Daoy (cell line): ENCODE measurements around the gene GHITM. TPM values are rescaled to one million over a fixed set of nuclear protein-coding genes. Genes with fewer than 3 reads are reported as not detected.
A peak's percentile ranks its signal among the peaks of the same experiment; 100 is the strongest.
"Not testable (repeated sequence)": the region's sequence is repeated elsewhere in the genome, so short reads cannot be mapped to it uniquely, and the experiment has no call there.

ENCODE experiments used
- DNase-seq: peaks from one replicate; pipeline ENCODE4 v3.0.0-alpha.2; 2015; ENCODE audit warnings: low read depth
- total RNA-seq: library from RNA; depleted of rRNA; stranded (reverse); fragments of >200 nt; shearing (Covaris generic); gene quantifications from 2 replicates; pipeline ENCODE4 v1.2.3, GENCODE V29; 2014

Gene GHITM
- total RNA-seq, 1 experiment from 2014 or later: 171 TPM

DNA sequence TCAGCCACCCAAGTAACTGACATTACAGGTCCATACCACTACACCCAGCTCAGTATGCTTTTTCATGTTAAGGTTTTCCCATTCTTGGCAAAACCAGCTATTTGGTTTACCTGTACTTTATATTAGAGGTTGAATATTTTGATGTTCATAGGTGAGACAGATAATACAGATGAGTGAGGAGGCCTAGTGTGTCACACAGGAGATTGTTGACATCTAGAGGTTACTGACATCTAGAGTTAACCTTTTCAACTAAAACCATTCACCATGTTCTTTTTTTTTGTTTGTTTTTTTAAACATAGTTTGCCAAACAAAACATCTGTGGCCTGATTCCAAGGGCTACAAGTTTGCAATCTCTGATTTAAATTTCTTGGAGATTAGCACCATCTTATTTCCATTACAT, 8.0 kb downstream of the GHITM start:
- DNase-seq: no peak

DNA sequence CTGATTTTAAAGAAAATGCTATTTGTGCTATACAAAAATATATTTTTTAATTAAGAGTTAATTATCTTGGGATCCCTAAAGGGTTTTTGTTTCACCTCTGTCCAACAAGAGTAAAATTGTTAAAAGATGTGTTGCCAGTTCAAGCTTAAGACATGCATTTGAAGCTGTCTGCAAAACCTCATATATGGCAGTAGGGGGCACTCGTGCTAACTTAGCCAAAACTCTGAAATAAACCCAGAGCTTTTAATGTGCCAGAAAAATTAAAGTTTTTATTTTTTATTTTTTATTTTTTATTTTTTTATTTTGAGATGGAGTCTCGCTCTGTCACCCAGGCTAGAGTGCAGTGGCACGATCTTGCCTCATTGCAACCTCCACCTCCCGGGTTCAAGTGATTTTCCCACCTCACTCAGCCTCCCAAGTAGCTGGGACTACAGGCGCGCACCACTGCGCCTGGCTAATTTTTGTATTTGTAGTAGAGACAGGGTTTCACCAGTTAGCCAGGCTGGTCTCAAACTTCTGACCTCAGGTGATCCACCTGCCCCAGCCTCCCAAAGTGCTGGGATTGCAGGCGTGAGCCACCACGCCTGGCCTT, 8.8 kb downstream of the GHITM start:
- not testable (repeated sequence) for DNase-seq

DNA sequence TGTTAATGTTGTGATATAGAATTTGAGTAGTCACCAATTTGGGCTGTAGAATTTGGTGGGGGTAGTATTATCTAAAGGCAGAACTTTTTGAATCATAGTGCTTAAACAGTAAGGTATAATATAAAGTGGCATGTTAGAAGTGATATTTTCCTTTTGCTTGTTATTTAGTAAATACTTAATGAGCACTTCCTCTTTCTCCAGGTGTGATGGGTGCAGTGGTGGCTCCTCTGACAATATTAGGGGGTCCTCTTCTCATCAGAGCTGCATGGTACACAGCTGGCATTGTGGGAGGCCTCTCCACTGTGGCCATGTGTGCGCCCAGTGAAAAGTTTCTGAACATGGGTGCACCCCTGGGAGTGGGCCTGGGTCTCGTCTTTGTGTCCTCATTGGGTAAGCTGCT, 10.5 kb downstream of the GHITM start:
- DNase-seq: no peak

GRCh38 chr10:84152769-84153168, 13.5 kb downstream of the GHITM start:
- no peak for DNase-seq

- no peak for DNase-seq
Measured at GRCh38 chr10:84155521-84155920, 16.2 kb downstream of the GHITM start.

GRCh38 chr10:84156009-84156408, 16.7 kb downstream of the GHITM start:
- DNase-seq: no peak

GRCh38 chr10:84156768-84157167, 17.5 kb downstream of the GHITM start:
- peak; percentile 64 for DNase-seq

DNA sequence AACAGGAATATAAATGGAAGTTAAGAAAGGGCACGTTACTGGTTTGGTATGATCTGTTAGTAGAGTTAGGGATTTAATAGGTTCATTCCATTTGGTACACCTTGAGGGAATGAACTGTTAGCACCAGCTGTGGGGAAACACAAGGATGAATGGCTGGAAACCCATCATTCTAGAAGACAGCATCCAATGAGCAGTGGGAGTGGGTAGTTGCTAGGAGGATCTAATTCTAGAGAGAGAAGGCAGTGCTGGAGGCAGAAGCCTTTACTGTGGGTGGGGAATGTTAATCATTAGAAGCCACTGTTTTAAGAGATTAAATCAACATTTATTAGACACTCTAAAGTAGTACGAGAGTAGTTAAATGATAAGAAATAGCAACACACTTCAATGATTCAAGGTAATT, 18.8 kb downstream of the GHITM start:
- no peak for DNase-seq

DNA sequence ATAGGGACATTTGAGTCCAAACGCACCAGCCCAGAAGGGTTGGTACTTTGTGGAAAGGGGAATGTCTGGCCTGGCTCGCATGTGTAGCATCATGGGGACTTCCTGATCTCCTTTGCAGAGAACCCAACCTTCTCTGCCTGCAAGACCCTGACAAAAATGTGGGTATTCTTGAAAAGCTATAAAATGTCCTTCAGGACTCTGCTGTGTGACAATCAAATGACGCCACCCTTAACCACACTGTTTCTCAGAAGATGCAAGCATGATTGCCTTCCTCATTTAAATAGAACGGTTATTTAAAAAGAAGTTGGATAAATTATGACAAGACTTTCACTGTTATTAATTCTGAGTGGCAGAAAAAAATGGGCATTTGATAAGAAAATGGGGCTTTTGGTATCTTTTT, 19.2 kb downstream of the GHITM start:
- no peak for DNase-seq

- no peak for DNase-seq
Measured at GRCh38 chr10:84159076-84159685, 19.9 kb downstream of the GHITM start.

- DNase-seq: no peak
Measured at GRCh38 chr10:84160663-84161362, 21.5 kb downstream of the GHITM start.

- no peak for DNase-seq
Measured at GRCh38 chr10:84163996-84164395, 24.7 kb downstream of the GHITM start.

- DNase-seq: no peak
Measured at GRCh38 chr10:84164442-84164841, 25.1 kb downstream of the GHITM start.

- DNase-seq: no peak
Measured at GRCh38 chr10:84166620-84167288, 27.4 kb downstream of the GHITM start.

GRCh38 chr10:84167289-84167653, 28.0 kb downstream of the GHITM start:
- not testable (repeated sequence) for DNase-seq

GRCh38 chr10:84168382-84168781, 29.1 kb downstream of the GHITM start:
- not testable (repeated sequence) for DNase-seq

DNA sequence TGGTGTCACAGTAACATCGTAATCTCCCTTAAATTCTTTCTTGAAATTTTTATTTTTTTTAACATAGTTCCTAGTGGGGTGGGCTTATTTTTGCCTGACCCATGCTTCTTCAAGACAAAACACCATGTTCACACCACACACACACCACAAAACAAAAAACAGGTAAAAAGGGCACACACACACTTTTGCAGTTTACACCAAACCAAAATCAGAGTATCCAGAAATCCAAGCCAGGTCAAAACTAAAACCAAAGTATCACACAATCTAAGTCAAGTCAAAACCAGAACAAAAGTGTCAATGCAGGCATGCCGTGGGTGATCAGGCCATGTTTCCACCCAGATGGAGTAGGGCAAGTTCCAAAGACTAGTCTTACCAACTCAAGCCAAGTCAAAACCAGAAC, 31.9 kb downstream of the GHITM start:
- DNase-seq: not testable (repeated sequence)

- not testable (repeated sequence) for DNase-seq
Measured at GRCh38 chr10:84171700-84172466, 32.6 kb downstream of the GHITM start.

GRCh38 chr10:84172467-84173356, 33.4 kb downstream of the GHITM start:
- no peak for DNase-seq

DNA sequence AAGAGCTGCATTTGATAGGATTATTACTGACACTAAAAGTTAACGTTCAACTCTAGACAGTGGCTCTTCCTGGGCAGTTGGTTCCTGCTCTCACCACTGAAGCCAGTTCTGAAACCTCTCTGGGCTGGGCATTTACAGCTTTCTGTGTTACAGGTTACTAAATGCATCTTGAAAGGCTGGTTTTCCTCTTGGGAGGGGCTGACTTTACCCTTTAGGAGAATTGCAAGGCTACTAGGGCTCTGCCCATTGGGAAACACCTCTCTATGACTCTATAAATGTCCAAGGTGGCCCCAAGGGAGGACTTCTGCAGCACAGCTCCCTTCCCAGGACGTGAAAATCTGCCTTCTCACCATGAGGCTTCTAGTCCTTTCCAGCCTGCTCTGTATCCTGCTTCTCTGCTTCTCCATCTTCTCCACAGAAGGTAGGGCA, 34.2 kb downstream of the GHITM start, which contains the start of gene GPR15LG:
GPR15LG (plus strand) TSS at position 301 of the 429 bp plus-strand sequence; CDS start at position 352, 51 bp downstream.
- no peak for DNase-seq

DNA sequence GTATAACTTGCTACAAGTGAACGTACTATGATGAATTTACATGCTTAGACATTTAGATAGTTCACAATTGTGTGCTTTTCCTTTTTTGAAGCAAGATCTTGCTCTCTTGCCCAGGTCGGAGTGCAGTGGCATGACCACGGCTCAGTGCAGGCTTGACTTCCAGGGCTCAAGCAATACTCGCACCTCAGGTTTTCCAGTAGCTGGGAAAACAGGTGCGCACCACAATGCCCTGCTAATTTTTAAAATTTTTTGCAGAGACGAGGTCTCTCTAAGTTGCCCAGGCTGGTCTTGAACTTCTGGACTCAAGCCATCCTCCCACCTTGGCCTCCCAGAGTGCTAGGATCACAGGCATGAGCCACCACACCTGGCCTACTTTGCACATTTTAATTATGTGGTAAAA, 36.1 kb downstream of the GHITM start:
- DNase-seq: no peak
